ENCODE data around the gene TET1. TPM values are rescaled to one million over a fixed set of nuclear protein-coding genes. Genes with fewer than 3 reads are reported as not detected.

Gene TET1
- total and polyA plus RNA-seq, 2 donors from 2014 or later = 0.22 to 2.2 TPM

- no peak overlapping the region for H3K9ac ChIP-seq (ENCODE audit: low read length in 3 of 3)
- no peak overlapping the region for H3K27ac ChIP-seq (ENCODE audit: low read depth in 2 of 2, low read length in 2 of 2)
- FAIRE-seq = no peak
- H3K4me1 ChIP-seq (ENCODE audit: control insufficient read depth in 2 of 3, insufficient read depth in 2 of 3, low read depth in 1 of 3, low read length in 3 of 3) = no peaks in the 10 kb centered on the region
- no peak for TF ChIP-seq CTCF (IDR thresholded peaks at IDR 0.05; ENCODE audit: borderline replicate concordance, extremely low read depth, insufficient read depth)
- H3K36me3 ChIP-seq (ENCODE audit: control insufficient read depth in 2 of 3, insufficient read depth in 3 of 3, low read length in 3 of 3) = no peaks in the 10 kb centered on the region
- no peaks in the 10 kb centered on the region for H3K9me3 ChIP-seq (ENCODE audit: control insufficient read depth in 2 of 3, insufficient read depth in 1 of 3, low read length in 3 of 3)
- DNase-seq = no peak
- no peak overlapping the region for H3K4me3 ChIP-seq (ENCODE audit: low read length in 3 of 3)
- intact Hi-C loops (cut with DNase I) = no loop called here
- no peaks in the 10 kb centered on the region for H3K27me3 ChIP-seq (ENCODE audit: control insufficient read depth, insufficient read depth, low read length)
These were observed 26.6 kb downstream of the TET1 start for GRCh38 chr10:68586606-68587305.

- peaks cover 0 to 5% (median 0%) of the 10 kb centered on the region in 3 donors for H3K4me1 ChIP-seq (ENCODE audit: control insufficient read depth in 2 of 3, insufficient read depth in 2 of 3, low read depth in 1 of 3, low read length in 3 of 3)
- DNase-seq (no peak), FAIRE-seq (no peak)
- TF ChIP-seq CTCF (IDR thresholded peaks at IDR 0.05; ENCODE audit: borderline replicate concordance, extremely low read depth, insufficient read depth) = no peak
- H3K27me3 ChIP-seq (ENCODE audit: control insufficient read depth, insufficient read depth, low read length) = no peaks in the 10 kb centered on the region
- no peak overlapping the region for H3K9ac ChIP-seq (ENCODE audit: low read length in 3 of 3)
- no peaks in the 10 kb centered on the region for H3K9me3 ChIP-seq (ENCODE audit: control insufficient read depth in 2 of 3, insufficient read depth in 1 of 3, low read length in 3 of 3)
- no peaks in the 10 kb centered on the region for H3K36me3 ChIP-seq (ENCODE audit: control insufficient read depth in 2 of 3, insufficient read depth in 3 of 3, low read length in 3 of 3)
- intact Hi-C loops (cut with DNase I) = no loop called here
- H3K4me3 ChIP-seq (ENCODE audit: low read length in 3 of 3) = no peak overlapping the region
- no peak overlapping the region for H3K27ac ChIP-seq (ENCODE audit: low read depth in 2 of 2, low read length in 2 of 2)
These were observed 34.3 kb downstream of the TET1 start for GRCh38 chr10:68594405-68594804.

GRCh38 chr10:68595513-68595912 is 35.4 kb downstream of the TET1 start:
- no peak overlapping the region for H3K4me3 ChIP-seq (ENCODE audit: low read length in 3 of 3)
- no peaks in the 10 kb centered on the region for H3K36me3 ChIP-seq (ENCODE audit: control insufficient read depth in 2 of 3, insufficient read depth in 3 of 3, low read length in 3 of 3)
- H3K27me3 ChIP-seq (ENCODE audit: control insufficient read depth, insufficient read depth, low read length) = no peaks in the 10 kb centered on the region
- TF ChIP-seq CTCF (IDR thresholded peaks at IDR 0.05; ENCODE audit: borderline replicate concordance, extremely low read depth, insufficient read depth) = no peak
- intact Hi-C loops (cut with DNase I) = no loop called here
- H3K27ac ChIP-seq (ENCODE audit: low read depth in 2 of 2, low read length in 2 of 2) = no peak overlapping the region
- DNase-seq (no peak), FAIRE-seq (no peak)
- no peak overlapping the region for H3K9ac ChIP-seq (ENCODE audit: low read length in 3 of 3)
- peaks cover 0 to 5% (median 0%) of the 10 kb centered on the region in 3 donors for H3K4me1 ChIP-seq (ENCODE audit: control insufficient read depth in 2 of 3, insufficient read depth in 2 of 3, low read depth in 1 of 3, low read length in 3 of 3)
- H3K9me3 ChIP-seq (ENCODE audit: control insufficient read depth in 2 of 3, insufficient read depth in 1 of 3, low read length in 3 of 3) = no peaks in the 10 kb centered on the region

Measured in kidney (tissue), 14 donors.